PC-3 (cell line): ENCODE data around the gene SP1.

Experiments
- CTCF ChIP-seq: fragments of 300-600 bp; sonication (generic); conservative IDR thresholded peaks from 2 replicates; pipeline ENCODE4 v1.5.1; 2017; ENCODE audit warnings: antibody characterized with exemption, low read depth, mild to moderate bottlenecking, low read length
- EZH2 ChIP-seq: fragments of 300-600 bp; sonication (generic); IDR thresholded peaks from one replicate; pipeline ENCODE4 v1.6.1; 2017; ENCODE audit warnings: antibody characterized with exemption, mild to moderate bottlenecking, low read length; ENCODE audit not compliant: unreplicated experiment

DNA sequence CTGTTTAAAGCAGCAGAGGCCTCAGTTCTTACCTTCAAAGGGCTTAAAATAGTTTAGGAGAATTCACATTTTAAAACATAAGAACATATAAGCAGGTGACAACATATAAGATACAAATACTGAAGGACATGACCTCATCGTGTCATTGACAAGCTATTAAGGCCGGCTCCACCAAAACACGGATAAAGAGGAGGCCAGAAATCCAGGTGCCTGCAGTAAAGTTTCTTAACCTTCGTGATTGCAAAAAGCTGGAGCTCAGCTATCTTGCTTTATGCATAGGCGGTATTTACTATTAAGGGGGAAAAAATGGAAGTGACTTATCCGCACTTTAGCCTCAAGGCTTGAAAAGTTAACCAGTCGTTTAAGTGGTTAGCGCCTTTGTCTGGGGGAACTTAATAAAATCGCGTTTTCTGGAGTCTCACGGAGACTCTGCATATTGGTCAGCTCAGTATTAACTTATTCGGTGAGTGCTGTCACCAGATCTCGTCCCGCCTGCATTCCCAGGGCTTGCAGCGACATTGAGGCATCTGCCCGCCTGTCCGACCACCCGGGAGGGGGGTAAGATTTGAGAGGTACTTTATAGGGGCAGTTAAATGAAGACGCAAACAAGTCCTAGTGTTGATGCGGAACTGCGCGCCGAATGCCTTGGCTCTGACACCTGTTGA is 1.1 kb upstream of the SP1 start:
- no peak for TF ChIP-seq CTCF
- TF ChIP-seq EZH2, result no peak
